IMR-90 (cell line): Measurements from ENCODE around the gene VWCE.

ENCODE experiments used
- MXI1 ChIP-seq: IDR thresholded peaks from 2 replicates; pipeline ENCODE4 v1.6.1; 2012; ENCODE audit warnings: low read depth, mild to moderate bottlenecking, low read length, moderate library complexity, borderline replicate concordance
- POLR2A ChIP-seq: IDR thresholded peaks from 2 replicates; pipeline ENCODE4 v1.6.1; 2012; ENCODE audit warnings: mild to moderate bottlenecking, low read depth, low read length
- RAD21 ChIP-seq: IDR thresholded peaks from 2 replicates; pipeline ENCODE4 v1.6.1; 2012; ENCODE audit warnings: low read length, improper control_type of control experiment
- TF ChIP-seq, protein P1 (sequence below): conservative IDR thresholded peaks from 2 replicates; pipeline ENCODE4 v1.5.1; 2012; ENCODE audit warnings: mild to moderate bottlenecking, low read depth, low read length, improper control_type of control experiment

DNA sequence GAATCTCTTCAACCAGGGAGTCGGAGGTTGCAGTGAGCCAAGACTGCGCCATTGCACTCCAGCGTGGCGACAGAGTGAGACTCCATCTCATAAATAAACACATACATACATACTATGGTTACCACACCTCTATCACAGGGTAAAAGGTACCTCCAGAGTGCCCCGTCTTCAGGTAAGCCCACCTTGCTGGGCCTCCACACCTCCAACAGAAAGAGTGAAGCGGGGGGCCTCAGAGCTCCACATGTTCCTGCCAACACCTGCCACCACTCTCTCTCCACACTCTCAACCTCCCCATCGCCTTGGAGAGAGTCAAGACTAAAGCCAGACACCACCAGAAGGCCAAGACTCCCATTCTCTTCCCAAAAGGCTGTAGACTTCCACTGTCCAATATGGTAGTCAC lies 10.3 kb upstream of the VWCE start:
- TF ChIP-seq POLR2A, result no peak
- TF ChIP-seq, protein P1, sequence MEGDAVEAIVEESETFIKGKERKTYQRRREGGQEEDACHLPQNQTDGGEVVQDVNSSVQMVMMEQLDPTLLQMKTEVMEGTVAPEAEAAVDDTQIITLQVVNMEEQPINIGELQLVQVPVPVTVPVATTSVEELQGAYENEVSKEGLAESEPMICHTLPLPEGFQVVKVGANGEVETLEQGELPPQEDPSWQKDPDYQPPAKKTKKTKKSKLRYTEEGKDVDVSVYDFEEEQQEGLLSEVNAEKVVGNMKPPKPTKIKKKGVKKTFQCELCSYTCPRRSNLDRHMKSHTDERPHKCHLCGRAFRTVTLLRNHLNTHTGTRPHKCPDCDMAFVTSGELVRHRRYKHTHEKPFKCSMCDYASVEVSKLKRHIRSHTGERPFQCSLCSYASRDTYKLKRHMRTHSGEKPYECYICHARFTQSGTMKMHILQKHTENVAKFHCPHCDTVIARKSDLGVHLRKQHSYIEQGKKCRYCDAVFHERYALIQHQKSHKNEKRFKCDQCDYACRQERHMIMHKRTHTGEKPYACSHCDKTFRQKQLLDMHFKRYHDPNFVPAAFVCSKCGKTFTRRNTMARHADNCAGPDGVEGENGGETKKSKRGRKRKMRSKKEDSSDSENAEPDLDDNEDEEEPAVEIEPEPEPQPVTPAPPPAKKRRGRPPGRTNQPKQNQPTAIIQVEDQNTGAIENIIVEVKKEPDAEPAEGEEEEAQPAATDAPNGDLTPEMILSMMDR, result no peak
- TF ChIP-seq MXI1, result no peak
- TF ChIP-seq RAD21, result no peak
